H1 (cell line): ENCODE results near the gene CERKL. TPM values are rescaled to one million over a fixed set of nuclear protein-coding genes. Genes with fewer than 3 reads are reported as not detected.

Experiments used
- BRCA1 ChIP-seq: IDR thresholded peaks from 2 replicates; pipeline ENCODE4 v1.6.1; 2012; ENCODE audit warnings: low read depth, low read length, improper control_type of control experiment
- EP300 ChIP-seq, 2 experiments: IDR thresholded peaks; 1 replicate in 1 of 2; 2 replicates in 1 of 2; pipeline ENCODE4 v1.6.1; 2011 to 2012; ENCODE audit warnings: low read depth in 2 of 2, low read length in 2 of 2, mild to moderate bottlenecking in 2 of 2, borderline replicate concordance in 1 of 2, inconsistent platforms in 1 of 2, moderate library complexity in 1 of 2
- KDM5A ChIP-seq: fragments of 200-600 bp; IDR thresholded peaks from 2 replicates; pipeline ENCODE4 v1.7.1; 2012; ENCODE audit warnings: mild to moderate bottlenecking, low read length, inconsistent platforms, mixed read lengths
- RFX5 ChIP-seq: IDR thresholded peaks from 2 replicates; pipeline ENCODE4 v1.6.1; 2011; ENCODE audit warnings: low read depth, low read length, improper control_type of control experiment, borderline replicate concordance
- SRF ChIP-seq: IDR thresholded peaks from 2 replicates; pipeline ENCODE4 v1.6.1; 2011; ENCODE audit warnings: mild to moderate bottlenecking, low read depth, low read length, moderate library complexity
- polyA plus RNA-seq, 7 experiments: library from polyadenylated mRNA; depleted of rRNA in 3 of 7; stranded (reverse) in 5 of 7; unstranded in 2 of 7; fragments of >200 nt in 5 of 7; fragments of 200-250 nt in 2 of 7; gene quantifications; 1 replicate in 5 of 7; 2 replicates in 1 of 7; 4 replicates in 1 of 7; pipeline versions ENCODE4 v1.2.1 to v1.2.3, GENCODE V29; 2011 to 2013; ENCODE audit warnings: missing spikeins in 2 of 7, mixed read lengths in 2 of 7
- total RNA-seq: library from RNA; stranded (reverse); fragmentation: NEBNext Ultra II Directional; extraction: Animal tissue kit (Norgen Biotek cat#: 25700); gene quantifications from 2 replicates; pipeline ENCODE4 v1.2.1, GENCODE V29; 2021
- TF ChIP-seq, protein P1 (sequence below): fragments of 300-600 bp; sonication (generic); IDR thresholded peaks from 2 replicates; pipeline ENCODE4 v1.7.1; 2012; ENCODE audit warnings: low read length, moderate library complexity, mild to moderate bottlenecking, inconsistent platforms; ENCODE audit not compliant: insufficient replicate concordance

The CERKL gene
- total and polyA plus RNA-seq, 2 of the 8 experiments (the other 6 are each of a cell fraction or from before 2014, with no cell fraction given), result 0.05 TPM; not detected in 1

DNA sequence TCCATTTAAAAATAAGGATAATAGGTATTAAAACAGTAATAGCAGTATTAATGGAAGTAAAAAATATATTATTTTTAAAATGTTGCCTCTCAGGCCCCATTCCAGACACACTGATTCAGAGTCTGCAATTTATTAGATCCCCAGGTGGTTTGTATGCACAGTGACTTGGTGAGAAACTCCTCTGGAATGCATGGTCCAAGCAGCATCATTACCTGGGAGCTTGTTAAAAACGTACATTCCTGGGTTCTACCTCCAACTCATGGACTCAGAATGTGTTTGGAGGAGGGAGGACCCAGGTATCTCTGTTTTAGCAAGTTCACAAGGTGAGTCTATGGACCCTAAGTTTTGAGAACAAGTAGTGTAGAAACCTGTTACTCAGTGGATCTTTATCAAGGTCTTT, 104.1 kb downstream of the CERKL start (continued):
- TF ChIP-seq, protein P1, sequence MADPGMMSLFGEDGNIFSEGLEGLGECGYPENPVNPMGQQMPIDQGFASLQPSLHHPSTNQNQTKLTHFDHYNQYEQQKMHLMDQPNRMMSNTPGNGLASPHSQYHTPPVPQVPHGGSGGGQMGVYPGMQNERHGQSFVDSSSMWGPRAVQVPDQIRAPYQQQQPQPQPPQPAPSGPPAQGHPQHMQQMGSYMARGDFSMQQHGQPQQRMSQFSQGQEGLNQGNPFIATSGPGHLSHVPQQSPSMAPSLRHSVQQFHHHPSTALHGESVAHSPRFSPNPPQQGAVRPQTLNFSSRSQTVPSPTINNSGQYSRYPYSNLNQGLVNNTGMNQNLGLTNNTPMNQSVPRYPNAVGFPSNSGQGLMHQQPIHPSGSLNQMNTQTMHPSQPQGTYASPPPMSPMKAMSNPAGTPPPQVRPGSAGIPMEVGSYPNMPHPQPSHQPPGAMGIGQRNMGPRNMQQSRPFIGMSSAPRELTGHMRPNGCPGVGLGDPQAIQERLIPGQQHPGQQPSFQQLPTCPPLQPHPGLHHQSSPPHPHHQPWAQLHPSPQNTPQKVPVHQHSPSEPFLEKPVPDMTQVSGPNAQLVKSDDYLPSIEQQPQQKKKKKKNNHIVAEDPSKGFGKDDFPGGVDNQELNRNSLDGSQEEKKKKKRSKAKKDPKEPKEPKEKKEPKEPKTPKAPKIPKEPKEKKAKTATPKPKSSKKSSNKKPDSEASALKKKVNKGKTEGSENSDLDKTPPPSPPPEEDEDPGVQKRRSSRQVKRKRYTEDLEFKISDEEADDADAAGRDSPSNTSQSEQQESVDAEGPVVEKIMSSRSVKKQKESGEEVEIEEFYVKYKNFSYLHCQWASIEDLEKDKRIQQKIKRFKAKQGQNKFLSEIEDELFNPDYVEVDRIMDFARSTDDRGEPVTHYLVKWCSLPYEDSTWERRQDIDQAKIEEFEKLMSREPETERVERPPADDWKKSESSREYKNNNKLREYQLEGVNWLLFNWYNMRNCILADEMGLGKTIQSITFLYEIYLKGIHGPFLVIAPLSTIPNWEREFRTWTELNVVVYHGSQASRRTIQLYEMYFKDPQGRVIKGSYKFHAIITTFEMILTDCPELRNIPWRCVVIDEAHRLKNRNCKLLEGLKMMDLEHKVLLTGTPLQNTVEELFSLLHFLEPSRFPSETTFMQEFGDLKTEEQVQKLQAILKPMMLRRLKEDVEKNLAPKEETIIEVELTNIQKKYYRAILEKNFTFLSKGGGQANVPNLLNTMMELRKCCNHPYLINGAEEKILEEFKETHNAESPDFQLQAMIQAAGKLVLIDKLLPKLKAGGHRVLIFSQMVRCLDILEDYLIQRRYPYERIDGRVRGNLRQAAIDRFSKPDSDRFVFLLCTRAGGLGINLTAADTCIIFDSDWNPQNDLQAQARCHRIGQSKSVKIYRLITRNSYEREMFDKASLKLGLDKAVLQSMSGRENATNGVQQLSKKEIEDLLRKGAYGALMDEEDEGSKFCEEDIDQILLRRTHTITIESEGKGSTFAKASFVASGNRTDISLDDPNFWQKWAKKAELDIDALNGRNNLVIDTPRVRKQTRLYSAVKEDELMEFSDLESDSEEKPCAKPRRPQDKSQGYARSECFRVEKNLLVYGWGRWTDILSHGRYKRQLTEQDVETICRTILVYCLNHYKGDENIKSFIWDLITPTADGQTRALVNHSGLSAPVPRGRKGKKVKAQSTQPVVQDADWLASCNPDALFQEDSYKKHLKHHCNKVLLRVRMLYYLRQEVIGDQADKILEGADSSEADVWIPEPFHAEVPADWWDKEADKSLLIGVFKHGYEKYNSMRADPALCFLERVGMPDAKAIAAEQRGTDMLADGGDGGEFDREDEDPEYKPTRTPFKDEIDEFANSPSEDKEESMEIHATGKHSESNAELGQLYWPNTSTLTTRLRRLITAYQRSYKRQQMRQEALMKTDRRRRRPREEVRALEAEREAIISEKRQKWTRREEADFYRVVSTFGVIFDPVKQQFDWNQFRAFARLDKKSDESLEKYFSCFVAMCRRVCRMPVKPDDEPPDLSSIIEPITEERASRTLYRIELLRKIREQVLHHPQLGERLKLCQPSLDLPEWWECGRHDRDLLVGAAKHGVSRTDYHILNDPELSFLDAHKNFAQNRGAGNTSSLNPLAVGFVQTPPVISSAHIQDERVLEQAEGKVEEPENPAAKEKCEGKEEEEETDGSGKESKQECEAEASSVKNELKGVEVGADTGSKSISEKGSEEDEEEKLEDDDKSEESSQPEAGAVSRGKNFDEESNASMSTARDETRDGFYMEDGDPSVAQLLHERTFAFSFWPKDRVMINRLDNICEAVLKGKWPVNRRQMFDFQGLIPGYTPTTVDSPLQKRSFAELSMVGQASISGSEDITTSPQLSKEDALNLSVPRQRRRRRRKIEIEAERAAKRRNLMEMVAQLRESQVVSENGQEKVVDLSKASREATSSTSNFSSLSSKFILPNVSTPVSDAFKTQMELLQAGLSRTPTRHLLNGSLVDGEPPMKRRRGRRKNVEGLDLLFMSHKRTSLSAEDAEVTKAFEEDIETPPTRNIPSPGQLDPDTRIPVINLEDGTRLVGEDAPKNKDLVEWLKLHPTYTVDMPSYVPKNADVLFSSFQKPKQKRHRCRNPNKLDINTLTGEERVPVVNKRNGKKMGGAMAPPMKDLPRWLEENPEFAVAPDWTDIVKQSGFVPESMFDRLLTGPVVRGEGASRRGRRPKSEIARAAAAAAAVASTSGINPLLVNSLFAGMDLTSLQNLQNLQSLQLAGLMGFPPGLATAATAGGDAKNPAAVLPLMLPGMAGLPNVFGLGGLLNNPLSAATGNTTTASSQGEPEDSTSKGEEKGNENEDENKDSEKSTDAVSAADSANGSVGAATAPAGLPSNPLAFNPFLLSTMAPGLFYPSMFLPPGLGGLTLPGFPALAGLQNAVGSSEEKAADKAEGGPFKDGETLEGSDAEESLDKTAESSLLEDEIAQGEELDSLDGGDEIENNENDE, result no peak
- no peak for TF ChIP-seq BRCA1
- no peak for TF ChIP-seq RFX5
- TF ChIP-seq SRF, result no peak
- TF ChIP-seq EP300 (IDR thresholded peaks at IDR 0.05; ENCODE audit: borderline replicate concordance in 1 of 2, low read depth in 2 of 2, low read length in 2 of 2), result no peak
- no peak for TF ChIP-seq KDM5A
